HG03025 (cell line): Measurements from ENCODE around the gene TAAR9.

ENCODE experiments used
- ATAC-seq: cut with Tn5 transposase; IDR thresholded peaks from one replicate; pipeline ENCODE4 v1.9.1; 2021; ENCODE audit warnings: mild to moderate bottlenecking, moderate library complexity; ENCODE audit not compliant: unreplicated experiment, low FRiP score

Gene TAAR9

GRCh38 chr6:132537977-132538376 lies at the start of gene TAAR9:
Gene TAAR9 (plus strand): TSS chr6:132538277. CDS start chr6:132538290, 13 bp downstream.
- no peak for ATAC-seq

- no peak for ATAC-seq
Observed at GRCh38 chr6:132489376-132489775, 48.7 kb upstream of the TAAR9 start.

GRCh38 chr6:132490024-132490423 lies 48.1 kb upstream of the TAAR9 start:
- ATAC-seq: no peak

GRCh38 chr6:132490478-132491204 lies 47.4 kb upstream of the TAAR9 start:
- ATAC-seq: peak; percentile 63

- no peak for ATAC-seq
Observed at GRCh38 chr6:132491303-132491702, 46.8 kb upstream of the TAAR9 start.

- no peak for ATAC-seq
Observed at GRCh38 chr6:132491881-132492280, 46.2 kb upstream of the TAAR9 start.

GRCh38 chr6:132494954-132495353 lies 43.1 kb upstream of the TAAR9 start:
- ATAC-seq: no peak

- peak; percentile 35 for ATAC-seq
Observed at GRCh38 chr6:132495604-132496079, 42.4 kb upstream of the TAAR9 start.

- no peak for ATAC-seq
Observed at GRCh38 chr6:132496519-132497180, 41.4 kb upstream of the TAAR9 start.

- peak; percentile 66 for ATAC-seq
Observed at GRCh38 chr6:132498638-132499037, 39.4 kb upstream of the TAAR9 start.

GRCh38 chr6:132499757-132500156 lies 38.3 kb upstream of the TAAR9 start:
- ATAC-seq: no peak

GRCh38 chr6:132504757-132505156 lies 33.3 kb upstream of the TAAR9 start:
- ATAC-seq: no peak

- ATAC-seq: no peak
Observed at GRCh38 chr6:132505158-132505557, 32.9 kb upstream of the TAAR9 start.

GRCh38 chr6:132506461-132506860 lies 31.6 kb upstream of the TAAR9 start:
- no peak for ATAC-seq

GRCh38 chr6:132506869-132507808 lies 30.9 kb upstream of the TAAR9 start:
- ATAC-seq: no peak

- ATAC-seq: no peak
Observed at GRCh38 chr6:132511210-132511830, 26.8 kb upstream of the TAAR9 start.

- ATAC-seq: no peak
Observed at GRCh38 chr6:132511831-132512220, 26.3 kb upstream of the TAAR9 start.

GRCh38 chr6:132512342-132512637 lies 25.8 kb upstream of the TAAR9 start:
- ATAC-seq: no peak

GRCh38 chr6:132512638-132513632 lies 25.1 kb upstream of the TAAR9 start, which contains the start of gene STX7:
Gene STX7 (minus strand): TSS chr6:132513116. CDS start chr6:132503530, 9,586 bp downstream.
- ATAC-seq: peak; percentile 92
